Testis (tissue), 2 donors: ENCODE data around the gene RPTOR.

ENCODE experiments used
- POLR2A ChIP-seq: fragments of 450-650 bp; IDR thresholded peaks from one replicate; pipeline ENCODE4 v1.6.1; 2017; ENCODE audit warnings: antibody characterized with exemption, mild to moderate bottlenecking, moderate library complexity
- TF ChIP-seq, protein P1 (sequence below), 3 experiments: fragments of 450-650 bp in 2 of 3; fragments of 200-600 bp in 1 of 3; sonication (generic) in 1 of 3; IDR thresholded peaks; one replicate each; pipeline ENCODE4 v1.5.1; 2016 to 2019; ENCODE audit warnings: antibody characterized with exemption in 3 of 3, mild to moderate bottlenecking in 2 of 3, moderate library complexity in 1 of 3

DNA sequence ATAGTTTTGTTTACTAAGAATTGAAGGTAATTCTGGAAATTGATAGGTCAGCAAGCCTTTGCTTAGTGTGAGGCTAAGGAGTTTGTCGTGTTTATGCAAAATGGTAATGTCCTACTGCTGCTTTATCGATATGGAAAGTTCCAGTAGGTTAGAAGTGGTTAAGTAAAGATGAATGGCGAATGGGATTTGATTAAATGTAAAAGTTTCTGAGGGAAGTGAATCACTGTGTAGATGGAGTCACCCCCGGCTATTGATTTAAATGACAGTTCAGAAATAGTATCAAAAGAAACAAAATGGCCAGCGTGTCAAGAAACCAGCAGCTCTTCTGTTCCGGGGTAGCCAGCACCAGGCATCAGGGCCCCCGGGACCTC, 131.4 kb downstream of the RPTOR start:
- TF ChIP-seq, protein P1, sequence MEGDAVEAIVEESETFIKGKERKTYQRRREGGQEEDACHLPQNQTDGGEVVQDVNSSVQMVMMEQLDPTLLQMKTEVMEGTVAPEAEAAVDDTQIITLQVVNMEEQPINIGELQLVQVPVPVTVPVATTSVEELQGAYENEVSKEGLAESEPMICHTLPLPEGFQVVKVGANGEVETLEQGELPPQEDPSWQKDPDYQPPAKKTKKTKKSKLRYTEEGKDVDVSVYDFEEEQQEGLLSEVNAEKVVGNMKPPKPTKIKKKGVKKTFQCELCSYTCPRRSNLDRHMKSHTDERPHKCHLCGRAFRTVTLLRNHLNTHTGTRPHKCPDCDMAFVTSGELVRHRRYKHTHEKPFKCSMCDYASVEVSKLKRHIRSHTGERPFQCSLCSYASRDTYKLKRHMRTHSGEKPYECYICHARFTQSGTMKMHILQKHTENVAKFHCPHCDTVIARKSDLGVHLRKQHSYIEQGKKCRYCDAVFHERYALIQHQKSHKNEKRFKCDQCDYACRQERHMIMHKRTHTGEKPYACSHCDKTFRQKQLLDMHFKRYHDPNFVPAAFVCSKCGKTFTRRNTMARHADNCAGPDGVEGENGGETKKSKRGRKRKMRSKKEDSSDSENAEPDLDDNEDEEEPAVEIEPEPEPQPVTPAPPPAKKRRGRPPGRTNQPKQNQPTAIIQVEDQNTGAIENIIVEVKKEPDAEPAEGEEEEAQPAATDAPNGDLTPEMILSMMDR (IDR thresholded peaks at IDR 0.05), result no peak
- TF ChIP-seq POLR2A, result no peak
